Measurements from ENCODE around the gene DBN1. TPM values are rescaled to one million over a fixed set of nuclear protein-coding genes. Genes with fewer than 3 reads are reported as not detected.
A peak's percentile ranks its signal among the peaks of the same experiment; 100 is the strongest.

DBN1 gene
- total RNA-seq, 2 donors from 2014 or later = 9.3 to 18.8 TPM

DNA sequence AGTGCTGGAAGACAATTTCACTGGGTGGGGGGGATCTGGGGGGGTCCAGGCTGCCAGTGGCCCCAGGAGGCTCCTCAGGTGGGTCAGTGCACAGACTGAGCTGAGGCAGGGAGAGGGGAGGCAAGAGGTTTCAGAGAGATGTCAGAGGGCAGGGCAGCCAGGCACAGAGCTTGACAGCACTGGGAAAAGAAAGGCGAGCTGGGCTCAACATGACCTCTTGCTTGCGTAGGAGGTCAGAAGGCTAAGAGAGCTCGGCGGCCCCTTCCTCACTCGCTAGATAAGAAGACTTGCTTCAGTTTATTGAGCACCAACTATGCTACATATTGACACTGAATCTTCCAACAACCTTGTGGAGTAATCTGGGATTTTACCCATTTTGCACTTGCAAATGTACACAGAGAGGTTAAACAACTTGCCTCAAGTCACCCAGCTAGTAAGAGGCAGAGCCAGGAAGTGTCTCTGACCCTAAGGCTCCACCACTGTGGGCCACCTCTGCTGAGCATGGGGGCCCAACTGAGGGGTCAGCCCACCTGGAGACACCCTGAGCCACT lies 20.4 kb upstream of the DBN1 start:
- TF ChIP-seq, protein P1, sequence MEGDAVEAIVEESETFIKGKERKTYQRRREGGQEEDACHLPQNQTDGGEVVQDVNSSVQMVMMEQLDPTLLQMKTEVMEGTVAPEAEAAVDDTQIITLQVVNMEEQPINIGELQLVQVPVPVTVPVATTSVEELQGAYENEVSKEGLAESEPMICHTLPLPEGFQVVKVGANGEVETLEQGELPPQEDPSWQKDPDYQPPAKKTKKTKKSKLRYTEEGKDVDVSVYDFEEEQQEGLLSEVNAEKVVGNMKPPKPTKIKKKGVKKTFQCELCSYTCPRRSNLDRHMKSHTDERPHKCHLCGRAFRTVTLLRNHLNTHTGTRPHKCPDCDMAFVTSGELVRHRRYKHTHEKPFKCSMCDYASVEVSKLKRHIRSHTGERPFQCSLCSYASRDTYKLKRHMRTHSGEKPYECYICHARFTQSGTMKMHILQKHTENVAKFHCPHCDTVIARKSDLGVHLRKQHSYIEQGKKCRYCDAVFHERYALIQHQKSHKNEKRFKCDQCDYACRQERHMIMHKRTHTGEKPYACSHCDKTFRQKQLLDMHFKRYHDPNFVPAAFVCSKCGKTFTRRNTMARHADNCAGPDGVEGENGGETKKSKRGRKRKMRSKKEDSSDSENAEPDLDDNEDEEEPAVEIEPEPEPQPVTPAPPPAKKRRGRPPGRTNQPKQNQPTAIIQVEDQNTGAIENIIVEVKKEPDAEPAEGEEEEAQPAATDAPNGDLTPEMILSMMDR (IDR thresholded peaks at IDR 0.05) = no peak
- peak overlapping the region in 1 of 2 donors; percentile 72 for H3K9ac ChIP-seq (ENCODE audit: low read depth in 2 of 2, low read length in 2 of 2)
- intact Hi-C loops (cut with DNase I) = no loop called here

DNA sequence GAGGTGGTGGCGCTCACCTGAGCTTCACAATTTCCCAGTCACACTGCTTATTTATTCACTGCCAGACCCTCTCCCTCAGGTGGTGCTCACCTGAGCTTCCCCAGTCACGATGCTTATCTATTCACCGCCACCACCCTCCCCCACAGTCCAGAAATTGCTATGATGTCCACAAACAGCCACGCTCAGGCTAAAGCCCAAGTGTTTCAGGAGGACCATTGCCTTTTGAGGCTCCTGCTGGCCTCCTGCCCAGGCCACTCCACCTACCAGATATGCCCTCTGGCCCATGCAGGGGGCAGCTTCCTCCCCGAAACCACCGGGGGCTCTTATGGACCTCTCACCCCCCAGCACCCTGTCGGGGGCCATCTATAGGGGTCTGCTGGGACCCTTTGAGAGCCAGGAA lies 19.4 kb upstream of the DBN1 start:
- TF ChIP-seq, protein P1 (IDR thresholded peaks at IDR 0.05) = no peak
- Histone ChIP-seq H3K9ac (ENCODE audit: low read depth in 2 of 2, low read length in 2 of 2) (no peak overlapping the region), H3K27me3 (no peaks in the 10 kb centered on the region), H3K4me1 (peaks cover 10% of the 10 kb centered on the region), H3K36me3 (no peaks in the 10 kb centered on the region), H3K27ac (no peak overlapping the region), H3K9me3 (no peaks in the 10 kb centered on the region), H3K4me3 (no peak overlapping the region)
- intact Hi-C loops (cut with DNase I) = no loop called here
- DNase-seq = no peak

More for the DNA sequence above, 20.4 kb upstream of the DBN1 start:
- Histone ChIP-seq H3K27me3 (no peaks in the 10 kb centered on the region), H3K27ac (peak overlapping the region; percentile 79), H3K9me3 (no peaks in the 10 kb centered on the region), H3K4me1 (peaks cover 15% of the 10 kb centered on the region), H3K36me3 (no peaks in the 10 kb centered on the region), H3K4me3 (no peak overlapping the region)
- no peak for DNase-seq

DNA sequence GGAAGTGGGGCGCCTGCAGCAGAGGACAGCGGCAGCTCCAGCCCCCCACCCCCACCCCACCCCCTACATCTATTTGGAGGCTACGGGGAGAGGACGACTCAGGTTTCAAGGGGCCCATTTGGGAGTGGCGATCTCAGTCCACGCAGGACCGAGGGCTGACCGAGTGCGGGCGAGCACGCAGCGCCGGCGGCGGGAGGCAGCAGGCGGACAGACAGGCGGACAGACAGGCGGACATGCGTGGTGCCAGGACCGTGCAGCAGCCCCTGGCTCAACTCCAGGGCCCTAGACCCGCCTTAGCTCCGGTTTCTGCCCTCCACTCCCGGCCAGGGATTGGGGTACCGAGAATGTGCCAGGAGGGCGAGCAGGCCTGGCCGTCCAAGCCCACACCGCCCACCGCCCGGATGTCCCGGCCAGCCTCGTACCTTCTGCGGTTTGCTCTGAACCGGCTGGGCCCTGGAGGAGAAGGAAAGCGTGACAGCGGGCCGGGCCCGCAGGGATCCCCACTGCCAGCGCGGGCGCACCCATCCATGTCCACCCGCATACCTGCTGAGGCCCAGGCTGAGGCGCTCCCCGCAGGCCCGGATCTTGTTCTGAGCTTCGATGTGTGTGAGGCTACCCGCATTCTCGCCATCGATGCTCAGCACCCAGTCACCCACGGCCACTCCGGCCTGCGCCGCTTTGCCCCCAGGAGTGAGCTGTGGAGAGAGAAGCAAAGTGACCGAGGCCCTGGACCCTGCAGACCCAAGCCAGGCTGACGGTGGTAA lies 18.7 kb upstream of the DBN1 start:
- no peak for DNase-seq
- TF ChIP-seq, protein P1 (IDR thresholded peaks at IDR 0.05) = no peak
- H3K36me3 ChIP-seq = no peaks in the 10 kb centered on the region
- no peak overlapping the region for H3K27ac ChIP-seq
- no peaks in the 10 kb centered on the region for H3K9me3 ChIP-seq
- intact Hi-C loops (cut with DNase I) = no loop called here
- H3K9ac ChIP-seq (ENCODE audit: low read depth in 2 of 2, low read length in 2 of 2) = no peak overlapping the region
- H3K4me3 ChIP-seq = no peak overlapping the region
- H3K4me1 ChIP-seq = peaks cover 10% of the 10 kb centered on the region
- H3K27me3 ChIP-seq = no peaks in the 10 kb centered on the region

DNA sequence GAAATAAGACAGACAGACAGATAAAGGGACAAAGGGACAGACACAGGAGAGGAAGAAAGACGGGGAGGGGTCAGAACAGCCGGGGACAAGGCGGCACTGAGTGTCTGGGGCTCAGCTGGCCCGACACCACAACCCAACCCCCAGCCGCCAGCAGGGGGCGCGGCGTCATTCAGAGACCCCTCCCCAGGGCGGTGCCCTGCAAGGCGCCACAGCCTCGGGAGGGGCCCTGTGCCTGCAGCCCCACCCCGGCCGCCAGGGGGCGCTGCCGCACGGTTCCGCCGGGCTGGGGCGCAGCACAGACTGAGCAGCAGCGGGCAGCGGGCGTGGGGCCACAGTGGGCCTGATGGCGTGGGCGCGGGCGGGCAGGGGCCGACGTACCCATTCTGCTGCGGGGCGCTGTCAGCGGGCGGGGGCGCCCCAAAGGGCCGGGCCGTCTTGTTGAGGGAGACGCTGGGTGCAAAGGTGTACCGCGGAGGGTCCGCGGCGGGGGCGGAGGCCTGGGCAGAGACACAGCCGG lies 18.1 kb upstream of the DBN1 start:
- Histone ChIP-seq H3K9me3 (no peaks in the 10 kb centered on the region), H3K36me3 (no peaks in the 10 kb centered on the region), H3K27ac (no peak overlapping the region), H3K4me3 (no peak overlapping the region), H3K27me3 (no peaks in the 10 kb centered on the region), H3K9ac (ENCODE audit: low read depth in 2 of 2, low read length in 2 of 2) (no peak overlapping the region), H3K4me1 (peaks cover 9% of the 10 kb centered on the region)
- TF ChIP-seq, protein P1 (IDR thresholded peaks at IDR 0.05) = peak; percentile 53
- DNase-seq = no peak
- intact Hi-C loops (cut with DNase I) = no loop called here

DNA sequence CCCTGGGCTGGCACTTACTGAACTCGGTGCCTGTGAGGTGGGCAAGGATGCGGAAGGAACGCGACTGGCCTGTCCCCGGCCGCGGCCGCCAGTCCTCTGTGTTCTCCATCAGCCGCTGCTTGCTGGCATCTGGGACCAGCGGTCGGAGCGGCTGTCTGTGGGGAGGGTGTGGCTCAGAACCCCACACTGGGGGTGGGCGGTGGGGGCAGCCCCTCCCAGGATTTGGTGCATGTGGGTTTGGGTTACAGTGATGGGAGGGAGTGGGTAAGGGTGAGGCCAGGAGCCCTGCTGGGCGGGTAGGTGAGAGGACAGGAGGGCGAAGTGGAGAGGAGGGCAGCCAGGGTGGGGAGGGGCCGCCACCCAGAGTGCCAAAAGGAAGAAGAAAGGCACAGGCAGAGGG lies 17.6 kb upstream of the DBN1 start:
- H3K4me3 ChIP-seq = no peak overlapping the region
- H3K27me3 ChIP-seq = no peaks in the 10 kb centered on the region
- peaks cover 5% of the 10 kb centered on the region for H3K4me1 ChIP-seq
- no peak overlapping the region for H3K9ac ChIP-seq (ENCODE audit: low read depth in 2 of 2, low read length in 2 of 2)
- TF ChIP-seq, protein P1 (IDR thresholded peaks at IDR 0.05) = no peak
- H3K27ac ChIP-seq = no peak overlapping the region
- intact Hi-C loops (cut with DNase I) = no loop called here
- no peaks in the 10 kb centered on the region for H3K9me3 ChIP-seq
- H3K36me3 ChIP-seq = no peaks in the 10 kb centered on the region
- no peak for DNase-seq
